Liver (tissue), 3 donors: ENCODE measurements around the gene THBD.

Source experiments
- EGR1 ChIP-seq, 2 donors: IDR thresholded peaks; 2 replicates each; pipeline ENCODE4 v1.6.1; 2016 to 2018; ENCODE audit warnings: antibody characterized with exemption in 2 of 2, low read depth in 2 of 2
- GABPA ChIP-seq, 2 donors: IDR thresholded peaks in 1 of 2; conservative IDR thresholded peaks in 1 of 2; 2 replicates each; pipeline ENCODE4 v1.6.1; 2016; ENCODE audit warnings: antibody characterized with exemption in 2 of 2, mild to moderate bottlenecking in 1 of 2, moderate library complexity in 1 of 2
- RXRA ChIP-seq, 2 donors: IDR thresholded peaks; 2 replicates each; pipeline ENCODE4 v1.6.1; 2017 to 2018; ENCODE audit warnings: antibody characterized with exemption in 2 of 2, mild to moderate bottlenecking in 1 of 2
- SP1 ChIP-seq: IDR thresholded peaks from 2 replicates; pipeline ENCODE4 v1.6.1; 2018; ENCODE audit warnings: antibody characterized with exemption, mild to moderate bottlenecking
- YY1 ChIP-seq: IDR thresholded peaks from 2 replicates; pipeline ENCODE4 v1.6.1; 2016; ENCODE audit warnings: antibody characterized with exemption, mild to moderate bottlenecking
- TF ChIP-seq, protein P1 (sequence below): fragments of 150-350 bp; IDR thresholded peaks from 2 replicates; pipeline ENCODE4 v1.5.1; 2017; ENCODE audit warnings: improper control_type of control experiment, low read depth, low read length; ENCODE audit not compliant: missing input control
- TF ChIP-seq, protein P2 (sequence below): IDR thresholded peaks from 2 replicates; pipeline ENCODE4 v1.6.1; 2016; ENCODE audit warnings: antibody characterized with exemption
- donor health status: healthy.
- donor health status: healthy.

DNA sequence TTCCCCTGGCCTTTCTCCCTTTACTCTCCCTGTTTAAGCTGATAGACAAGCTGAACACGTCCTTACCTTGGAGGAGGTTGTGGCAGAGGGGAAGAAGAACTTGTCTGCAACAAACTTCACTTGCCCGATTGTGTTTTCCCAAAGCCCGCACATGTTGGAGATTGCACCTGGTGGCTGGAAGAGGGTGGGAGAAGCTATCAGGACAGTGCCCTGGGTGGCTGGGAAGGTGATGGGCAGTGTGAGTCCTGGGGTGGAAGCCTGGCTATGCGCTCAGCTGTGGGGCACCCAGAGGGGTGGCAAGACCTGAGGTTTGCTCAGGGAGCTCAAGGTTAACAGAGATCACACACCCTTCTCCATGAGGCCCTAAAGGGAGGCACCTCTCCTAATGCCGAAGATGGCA lies 39.4 kb downstream of the THBD start:
- TF ChIP-seq, protein P1, sequence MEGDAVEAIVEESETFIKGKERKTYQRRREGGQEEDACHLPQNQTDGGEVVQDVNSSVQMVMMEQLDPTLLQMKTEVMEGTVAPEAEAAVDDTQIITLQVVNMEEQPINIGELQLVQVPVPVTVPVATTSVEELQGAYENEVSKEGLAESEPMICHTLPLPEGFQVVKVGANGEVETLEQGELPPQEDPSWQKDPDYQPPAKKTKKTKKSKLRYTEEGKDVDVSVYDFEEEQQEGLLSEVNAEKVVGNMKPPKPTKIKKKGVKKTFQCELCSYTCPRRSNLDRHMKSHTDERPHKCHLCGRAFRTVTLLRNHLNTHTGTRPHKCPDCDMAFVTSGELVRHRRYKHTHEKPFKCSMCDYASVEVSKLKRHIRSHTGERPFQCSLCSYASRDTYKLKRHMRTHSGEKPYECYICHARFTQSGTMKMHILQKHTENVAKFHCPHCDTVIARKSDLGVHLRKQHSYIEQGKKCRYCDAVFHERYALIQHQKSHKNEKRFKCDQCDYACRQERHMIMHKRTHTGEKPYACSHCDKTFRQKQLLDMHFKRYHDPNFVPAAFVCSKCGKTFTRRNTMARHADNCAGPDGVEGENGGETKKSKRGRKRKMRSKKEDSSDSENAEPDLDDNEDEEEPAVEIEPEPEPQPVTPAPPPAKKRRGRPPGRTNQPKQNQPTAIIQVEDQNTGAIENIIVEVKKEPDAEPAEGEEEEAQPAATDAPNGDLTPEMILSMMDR = no peak
- TF ChIP-seq, protein P2, sequence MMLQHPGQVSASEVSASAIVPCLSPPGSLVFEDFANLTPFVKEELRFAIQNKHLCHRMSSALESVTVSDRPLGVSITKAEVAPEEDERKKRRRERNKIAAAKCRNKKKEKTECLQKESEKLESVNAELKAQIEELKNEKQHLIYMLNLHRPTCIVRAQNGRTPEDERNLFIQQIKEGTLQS = no peak
- TF ChIP-seq EGR1 (IDR thresholded peaks at IDR 0.05; ENCODE audit: low read depth in 2 of 2) (no peak), YY1 (no peak), GABPA (IDR thresholded peaks at IDR 0.05 in 1 of 2, conservative IDR thresholded peaks at IDR 0.05 in 1 of 2) (no peak), SP1 (no peak), RXRA (IDR thresholded peaks at IDR 0.05) (no peak)
